Muscle layer of duodenum (tissue), 2 donors: ENCODE results near the gene CNGA4.

Experiments
- H3K27ac ChIP-seq: one replicate; pipeline ENCODE4 v1.7.0; 2013; ENCODE audit warnings: mild to moderate bottlenecking, low read length
- H3K27me3 ChIP-seq: one replicate; pipeline ENCODE4 v1.7.0; 2013; ENCODE audit warnings: low read depth, mild to moderate bottlenecking, control low read depth, low read length
- H3K36me3 ChIP-seq, 2 donors: one replicate each; pipeline ENCODE4 v1.7.0; 2013; ENCODE audit warnings: low read length in 2 of 2, control low read depth in 1 of 2, mild to moderate bottlenecking in 1 of 2; ENCODE audit not compliant: insufficient read depth in 2 of 2, control insufficient read depth in 1 of 2
- H3K4me1 ChIP-seq, 2 donors: one replicate each; pipeline ENCODE4 v1.7.0; 2013; ENCODE audit warnings: low read length in 2 of 2, mild to moderate bottlenecking in 2 of 2, control low read depth in 1 of 2, moderate library complexity in 1 of 2; ENCODE audit not compliant: insufficient read depth in 2 of 2, control insufficient read depth in 1 of 2
- H3K4me3 ChIP-seq, 2 donors: one replicate each; pipeline ENCODE4 v1.7.0; 2013; ENCODE audit warnings: low read length in 2 of 2, low read depth in 1 of 2, mild to moderate bottlenecking in 1 of 2
- H3K9me3 ChIP-seq, 2 donors: one replicate each; pipeline ENCODE4 v1.7.0; 2013; ENCODE audit warnings: low read length in 2 of 2, control low read depth in 1 of 2, mild to moderate bottlenecking in 1 of 2; ENCODE audit not compliant: control insufficient read depth in 1 of 2
- donor health status: healthy.

CNGA4 gene

DNA sequence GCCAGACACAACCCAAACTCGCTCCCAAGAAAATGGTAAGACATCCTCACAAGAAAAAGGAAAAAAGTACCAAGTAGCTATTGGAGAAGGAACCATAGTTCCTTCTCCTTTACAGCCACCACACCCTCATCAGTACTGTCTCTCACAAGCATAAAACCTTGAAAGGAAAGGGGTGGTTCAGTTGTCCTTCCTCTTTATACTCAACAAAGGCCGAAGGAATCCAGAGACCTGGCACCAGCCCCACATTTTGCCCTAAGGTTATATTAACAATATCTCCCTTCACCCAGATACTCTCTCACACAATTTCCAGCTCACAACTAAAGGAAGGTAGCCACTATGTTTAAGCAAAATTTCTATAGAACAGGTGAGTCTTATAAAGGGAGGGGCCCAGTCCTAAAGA lies 13.0 kb upstream of the CNGA4 start:
- Histone ChIP-seq H3K9me3 (no peaks in the 10 kb centered on the region), H3K4me3 (no peak overlapping the region), H3K27ac (no peak overlapping the region), H3K36me3 (peaks cover 26 to 34% of the 10 kb centered on the region in 2 donors), H3K27me3 (no peaks in the 10 kb centered on the region), H3K4me1 (peaks cover 0 to 15% of the 10 kb centered on the region in 2 donors)

DNA sequence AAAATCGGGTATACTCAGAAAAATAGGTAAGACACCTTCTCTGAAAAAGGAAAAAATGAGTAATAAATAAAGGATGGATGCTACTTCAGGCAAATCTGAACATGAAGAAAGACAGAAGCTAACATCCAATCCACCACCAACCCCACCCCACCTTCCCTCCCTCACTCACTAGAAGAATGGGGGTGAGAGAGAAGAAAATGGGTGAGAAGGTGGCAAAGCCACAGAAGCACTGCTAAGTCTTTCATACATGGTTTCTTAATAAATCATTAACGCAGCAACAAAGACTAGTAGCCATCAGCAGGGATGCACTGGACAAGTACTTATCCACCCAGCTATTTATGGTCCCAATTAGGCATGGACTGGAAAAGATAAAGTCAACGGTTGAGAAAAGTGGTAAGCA lies 10.4 kb upstream of the CNGA4 start:
- Histone ChIP-seq H3K27me3 (no peaks in the 10 kb centered on the region), H3K27ac (peak overlapping the region; percentile 70), H3K9me3 (no peaks in the 10 kb centered on the region), H3K36me3 (peaks cover 6 to 10% of the 10 kb centered on the region in 2 donors), H3K4me3 (peak overlapping the region in 1 of 2 donors; percentile 24), H3K4me1 (peaks cover 5 to 21% of the 10 kb centered on the region in 2 donors)

DNA sequence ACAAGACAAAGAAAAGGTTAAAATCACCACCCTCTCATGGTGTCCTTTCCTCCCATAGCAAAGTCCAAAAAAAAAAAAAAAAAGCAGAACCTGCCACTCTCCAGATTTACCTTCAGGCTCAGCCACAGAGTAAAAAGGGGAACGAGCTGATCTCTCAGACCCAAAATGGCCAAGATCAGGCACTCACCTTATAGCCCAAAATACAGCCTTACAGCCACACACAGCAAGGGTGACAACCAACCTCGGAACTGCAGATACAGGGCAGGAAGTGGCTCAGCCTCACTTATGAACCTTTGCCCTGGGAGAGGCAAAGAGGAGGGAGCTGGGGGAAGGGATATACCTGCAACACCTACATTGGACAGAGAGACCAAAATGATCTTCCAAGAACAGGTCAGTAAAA lies 9.0 kb upstream of the CNGA4 start:
- peak overlapping the region in 1 of 2 donors; percentile 24 for H3K4me3 ChIP-seq
- no peaks in the 10 kb centered on the region for H3K9me3 ChIP-seq
- peaks cover 10 to 26% of the 10 kb centered on the region in 2 donors for H3K4me1 ChIP-seq
- H3K27ac ChIP-seq: peak overlapping the region; percentile 70
- H3K27me3 ChIP-seq: no peaks in the 10 kb centered on the region
- H3K36me3 ChIP-seq: no peaks in the 10 kb centered on the region

DNA sequence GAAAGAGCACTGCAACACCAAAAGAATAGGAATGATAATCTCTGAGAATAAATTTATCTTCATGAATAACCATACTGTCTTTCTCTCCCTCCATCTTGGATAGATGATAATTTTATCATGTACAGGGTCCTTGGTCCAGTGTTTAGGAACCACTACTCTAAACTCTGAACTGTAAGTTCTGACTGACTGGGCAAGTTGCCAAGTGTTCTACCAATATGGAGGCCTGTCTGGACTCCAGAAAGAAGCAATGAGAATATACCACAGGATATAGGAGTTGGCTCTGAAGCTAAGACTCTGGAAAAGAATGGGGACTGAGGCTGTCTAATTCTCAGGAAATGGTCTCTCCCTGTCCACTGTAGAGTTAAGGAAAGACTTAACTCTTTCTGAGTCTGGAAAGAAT lies 6.0 kb upstream of the CNGA4 start:
- Histone ChIP-seq H3K4me1 (peaks cover 10 to 12% of the 10 kb centered on the region in 2 donors), H3K36me3 (no peaks in the 10 kb centered on the region), H3K9me3 (no peaks in the 10 kb centered on the region), H3K4me3 (no peak overlapping the region), H3K27ac (no peak overlapping the region), H3K27me3 (no peaks in the 10 kb centered on the region)

DNA sequence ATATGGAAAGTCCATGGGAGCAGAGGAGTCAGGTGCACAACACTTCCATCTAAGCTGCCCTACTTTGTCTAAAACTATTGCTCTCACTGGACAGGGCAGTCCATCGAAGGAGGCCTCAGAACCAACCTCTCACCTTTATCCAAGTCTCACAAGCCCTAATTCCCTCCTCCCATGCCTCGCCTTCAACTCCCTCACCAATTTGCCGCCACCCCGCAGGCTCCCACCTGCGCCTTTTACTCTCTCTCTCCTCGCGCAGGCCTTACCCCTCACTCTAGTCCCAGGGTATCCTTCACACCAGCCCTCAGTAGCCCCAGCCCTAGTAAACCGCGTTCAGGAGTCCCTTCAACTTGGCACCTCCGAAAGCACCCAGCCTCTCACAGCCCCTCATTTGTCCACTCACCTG lies 4.9 kb upstream of the CNGA4 start:
- Histone ChIP-seq H3K36me3 (no peaks in the 10 kb centered on the region), H3K27ac (peak overlapping the region; percentile 95), H3K4me1 (peaks cover 10 to 12% of the 10 kb centered on the region in 2 donors), H3K9me3 (no peaks in the 10 kb centered on the region), H3K27me3 (no peaks in the 10 kb centered on the region), H3K4me3 (peak overlapping the region; percentile 81 to 93)

DNA sequence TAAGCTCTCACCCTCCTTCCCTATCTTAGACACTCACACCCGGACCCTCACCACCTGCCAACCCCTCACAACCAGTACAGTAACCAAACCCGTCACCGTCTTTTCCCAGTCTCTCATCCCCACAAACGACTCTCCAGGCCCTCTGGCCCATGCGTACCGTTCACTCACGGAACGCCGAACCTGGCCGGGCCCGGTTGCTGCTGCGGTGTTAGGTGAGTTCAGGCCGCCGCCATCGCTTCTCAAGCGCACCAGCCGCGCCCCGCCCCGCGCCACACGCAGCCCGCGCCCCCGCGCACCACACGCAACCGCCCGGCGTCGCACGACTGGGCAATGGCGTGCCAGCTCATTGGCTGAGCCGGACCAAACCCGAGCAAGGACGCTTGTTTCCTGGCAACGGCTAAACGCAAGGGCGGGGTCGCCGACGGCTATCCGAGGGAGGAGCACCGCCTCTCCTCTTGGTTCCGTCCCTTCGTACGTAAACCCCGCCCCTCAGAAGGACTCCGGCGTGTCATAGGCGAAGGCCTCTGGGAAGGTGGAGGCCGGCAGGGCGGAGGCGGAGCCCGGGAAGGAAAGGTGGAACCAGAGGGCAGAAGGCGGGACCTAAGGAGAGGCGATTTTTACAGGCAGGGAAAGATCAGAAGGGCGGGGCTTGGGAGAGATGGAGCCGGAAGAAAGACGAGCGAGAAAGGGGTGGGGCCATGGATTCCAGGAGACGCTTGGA lies 4.3 kb upstream of the CNGA4 start, which contains the start of gene FHIP1B:
Gene FHIP1B (minus strand): TSS at position 250 of the 721 bp plus-strand sequence. CDS start 10,120 bp downstream, outside the sequence.
- no peaks in the 10 kb centered on the region for H3K36me3 ChIP-seq
- no peaks in the 10 kb centered on the region for H3K9me3 ChIP-seq
- H3K4me1 ChIP-seq: peaks cover 10 to 12% of the 10 kb centered on the region in 2 donors
- H3K4me3 ChIP-seq: peak within 1 kb of the TSS; percentile 81 to 93
- no peaks in the 10 kb centered on the region for H3K27me3 ChIP-seq
- peak within 1 kb of the TSS; percentile 96 for H3K27ac ChIP-seq

DNA sequence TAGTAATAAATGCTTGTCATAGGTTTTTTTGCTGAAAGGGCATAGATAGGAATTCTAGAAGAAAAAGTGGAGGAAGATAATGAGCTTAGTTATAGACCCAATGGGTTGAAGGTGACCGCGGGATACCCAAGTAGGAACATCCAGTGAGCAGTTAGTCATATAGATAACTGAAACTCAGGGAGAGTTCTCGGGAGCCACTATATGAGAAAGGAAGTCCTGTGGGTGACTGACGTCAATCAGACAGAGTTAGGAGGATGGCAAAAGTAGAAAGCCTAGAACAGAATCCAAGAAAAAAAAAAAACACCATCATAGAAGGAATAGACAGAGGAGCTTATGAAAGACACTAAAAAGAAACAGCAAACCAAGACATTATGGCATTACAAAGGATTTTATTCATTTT lies 1.6 kb upstream of the CNGA4 start:
- Histone ChIP-seq H3K36me3 (no peaks in the 10 kb centered on the region), H3K27ac (no peak overlapping the region), H3K4me3 (no peak overlapping the region), H3K9me3 (no peaks in the 10 kb centered on the region), H3K4me1 (peaks cover 10 to 12% of the 10 kb centered on the region in 2 donors), H3K27me3 (no peaks in the 10 kb centered on the region)

DNA sequence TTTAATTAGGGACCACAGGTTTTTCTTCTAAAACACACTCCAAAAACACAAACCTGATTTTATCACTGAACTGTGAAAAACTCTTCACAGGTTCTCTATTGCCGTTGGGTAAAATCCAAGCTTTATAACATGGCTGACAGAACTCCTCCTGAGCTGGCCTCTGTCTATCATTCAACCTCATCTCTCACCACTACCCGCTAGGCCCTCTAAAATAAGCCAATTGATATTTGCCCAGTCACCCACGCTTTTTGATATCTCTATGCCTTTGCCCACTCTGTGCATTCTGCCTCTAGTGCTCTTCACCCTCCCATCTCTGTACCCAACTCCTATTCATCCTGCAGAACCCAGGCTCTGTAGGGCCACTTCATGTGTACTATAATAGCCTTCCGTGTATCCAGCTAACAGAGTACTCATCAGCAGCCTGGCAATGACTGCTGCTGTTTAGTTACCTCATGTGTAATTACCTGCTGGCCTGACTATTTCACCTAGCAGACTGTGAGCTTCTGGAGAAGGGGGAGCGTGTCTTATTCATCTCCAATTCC lies 1.1 kb upstream of the CNGA4 start:
- Histone ChIP-seq H3K4me3 (no peak overlapping the region), H3K27ac (no peak overlapping the region), H3K36me3 (no peaks in the 10 kb centered on the region), H3K4me1 (peaks cover 9 to 12% of the 10 kb centered on the region in 2 donors), H3K9me3 (no peaks in the 10 kb centered on the region), H3K27me3 (no peaks in the 10 kb centered on the region)

DNA sequence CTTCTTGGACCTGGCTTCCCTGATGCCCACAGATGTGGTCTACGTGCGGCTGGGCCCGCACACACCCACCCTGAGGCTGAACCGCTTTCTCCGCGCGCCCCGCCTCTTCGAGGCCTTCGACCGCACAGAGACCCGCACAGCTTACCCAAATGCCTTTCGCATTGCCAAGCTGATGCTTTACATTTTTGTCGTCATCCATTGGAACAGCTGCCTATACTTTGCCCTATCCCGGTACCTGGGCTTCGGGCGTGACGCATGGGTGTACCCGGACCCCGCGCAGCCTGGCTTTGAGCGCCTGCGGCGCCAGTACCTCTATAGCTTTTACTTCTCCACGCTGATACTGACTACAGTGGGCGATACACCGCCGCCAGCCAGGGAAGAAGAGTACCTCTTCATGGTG lies 1.2 kb downstream of the CNGA4 start:
- no peak overlapping the region for H3K27ac ChIP-seq
- no peaks in the 10 kb centered on the region for H3K27me3 ChIP-seq
- no peaks in the 10 kb centered on the region for H3K36me3 ChIP-seq
- no peak overlapping the region for H3K4me3 ChIP-seq
- H3K9me3 ChIP-seq: no peaks in the 10 kb centered on the region
- no peaks in the 10 kb centered on the region for H3K4me1 ChIP-seq

DNA sequence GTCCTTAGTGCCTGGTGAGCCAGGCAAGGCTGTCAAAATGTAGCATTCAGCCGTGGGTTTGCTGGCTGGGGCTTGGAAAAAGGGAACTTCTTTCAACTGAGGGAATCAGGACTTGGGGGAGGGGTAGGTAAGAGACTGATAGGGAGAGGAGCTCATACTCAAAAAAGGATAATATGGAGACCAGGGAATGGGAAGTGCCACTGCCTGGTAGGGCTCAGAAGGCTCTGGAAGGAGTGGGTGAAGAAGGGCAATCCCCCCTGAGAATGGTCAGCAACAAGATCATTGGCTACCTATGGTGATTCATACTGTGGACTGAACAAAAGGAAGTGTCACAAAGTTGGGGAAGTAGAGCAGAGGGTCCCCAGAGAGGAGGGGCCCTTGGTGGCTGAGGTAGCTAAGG lies 1.9 kb downstream of the CNGA4 start:
- Histone ChIP-seq H3K36me3 (no peaks in the 10 kb centered on the region), H3K4me1 (no peaks in the 10 kb centered on the region), H3K4me3 (no peak overlapping the region), H3K27me3 (no peaks in the 10 kb centered on the region), H3K27ac (no peak overlapping the region), H3K9me3 (no peaks in the 10 kb centered on the region)

DNA sequence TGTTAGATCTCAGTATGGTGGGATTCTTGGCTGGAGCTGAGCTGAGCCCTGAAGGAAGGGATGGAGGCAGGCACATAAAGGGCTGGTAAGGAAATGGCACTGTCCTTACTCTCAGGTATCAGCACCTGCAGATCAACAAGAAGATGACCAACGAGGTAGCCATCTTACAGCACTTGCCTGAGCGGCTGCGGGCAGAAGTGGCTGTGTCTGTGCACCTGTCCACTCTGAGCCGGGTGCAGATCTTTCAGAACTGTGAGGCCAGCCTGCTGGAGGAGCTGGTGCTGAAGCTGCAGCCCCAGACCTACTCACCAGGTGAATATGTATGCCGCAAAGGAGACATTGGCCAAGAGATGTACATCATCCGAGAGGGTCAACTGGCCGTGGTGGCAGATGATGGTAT lies 2.4 kb downstream of the CNGA4 start:
- no peak overlapping the region for H3K27ac ChIP-seq
- no peaks in the 10 kb centered on the region for H3K27me3 ChIP-seq
- H3K4me3 ChIP-seq: no peak overlapping the region
- H3K9me3 ChIP-seq: no peaks in the 10 kb centered on the region
- no peaks in the 10 kb centered on the region for H3K4me1 ChIP-seq
- H3K36me3 ChIP-seq: no peaks in the 10 kb centered on the region

DNA sequence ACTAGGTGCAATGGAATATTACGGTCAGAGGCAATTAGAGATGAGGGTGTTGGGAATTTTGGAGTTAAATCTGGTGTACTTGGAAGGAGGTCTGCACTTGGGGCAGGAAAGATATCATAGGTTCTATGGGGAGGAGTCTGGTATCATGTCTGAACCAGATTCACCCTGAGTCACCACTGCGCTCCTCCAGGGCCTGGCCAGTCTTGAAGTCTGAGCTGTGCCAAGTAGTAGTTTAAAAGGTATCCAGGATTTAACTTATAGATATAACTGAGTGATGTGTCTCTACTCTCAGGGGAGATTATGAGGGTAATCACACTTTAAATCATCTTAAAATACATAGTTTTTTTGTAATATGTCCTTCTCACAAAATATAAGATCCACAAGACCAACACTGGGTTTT lies 6.6 kb downstream of the CNGA4 start:
- H3K9me3 ChIP-seq: no peaks in the 10 kb centered on the region
- H3K4me1 ChIP-seq: no peaks in the 10 kb centered on the region
- no peak overlapping the region for H3K27ac ChIP-seq
- H3K27me3 ChIP-seq: no peaks in the 10 kb centered on the region
- H3K36me3 ChIP-seq: no peaks in the 10 kb centered on the region
- H3K4me3 ChIP-seq: no peak overlapping the region
